Measurements from ENCODE around the gene MECP2.
A peak's percentile ranks its signal among the peaks of the same experiment; 100 is the strongest.

Gene MECP2

GRCh38 chrX:154115071-154115470, 17.6 kb upstream of the MECP2 start:
- DNase-seq, result no peak

DNA sequence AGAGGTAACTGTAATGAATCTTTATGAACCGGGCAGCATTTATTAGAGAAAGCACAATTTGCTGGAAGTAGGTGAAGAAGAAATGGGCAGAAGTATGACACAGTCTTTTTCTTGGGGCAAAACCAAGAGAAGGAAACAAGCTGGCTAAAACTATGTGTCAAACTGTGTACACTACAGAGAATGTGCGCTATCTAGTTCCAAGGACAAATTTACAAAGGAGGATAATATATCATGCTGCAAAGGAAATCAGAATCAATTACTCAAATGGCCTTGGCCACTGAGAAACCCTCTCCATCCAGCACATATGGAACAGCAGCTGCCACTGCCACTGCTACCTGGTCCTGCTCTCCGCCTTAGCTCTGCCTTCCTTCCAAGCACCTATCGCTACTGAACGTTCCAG, 17.1 kb upstream of the MECP2 start:
- no peak for DNase-seq

DNA sequence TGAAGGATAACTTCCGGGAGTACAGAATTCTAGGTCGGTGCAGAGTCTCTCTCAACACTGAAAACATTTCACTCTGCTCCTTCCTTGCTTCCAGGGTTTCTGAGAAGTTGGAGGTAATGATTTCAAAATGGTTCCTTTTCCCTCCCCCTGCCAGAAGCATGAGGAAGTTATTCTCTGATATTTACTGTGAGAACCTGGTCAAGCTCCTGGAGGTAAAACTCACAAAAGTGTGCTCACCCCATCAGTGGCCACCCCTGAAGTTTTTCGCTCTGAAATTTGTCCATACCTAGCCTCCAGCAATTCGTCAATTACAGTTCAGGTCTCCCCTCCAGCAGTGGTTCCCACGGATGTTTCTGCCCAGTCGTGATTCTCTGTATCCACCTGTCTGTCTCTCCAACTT, 16.2 kb upstream of the MECP2 start:
- DNase-seq, result no peak

DNA sequence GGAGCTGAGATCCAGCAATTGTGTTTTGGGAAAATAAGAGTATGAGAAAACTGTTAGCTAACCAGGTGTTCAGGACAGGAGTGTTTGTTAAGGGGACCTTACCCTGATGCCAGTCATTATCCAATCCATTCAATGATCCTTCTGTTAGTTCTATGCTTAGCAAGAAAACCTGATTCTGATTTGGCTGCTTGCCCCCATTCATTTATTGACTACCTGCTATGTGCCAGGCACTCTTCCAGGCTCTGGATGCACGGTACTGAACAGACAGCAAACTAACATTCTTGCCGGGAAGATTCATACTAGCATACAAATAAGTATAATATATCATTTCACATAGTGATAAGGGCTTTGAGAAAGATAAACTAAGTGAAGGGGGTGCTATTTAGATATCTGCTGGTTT, 1.0 kb upstream of the MECP2 start:
- no peak for DNase-seq

DNA sequence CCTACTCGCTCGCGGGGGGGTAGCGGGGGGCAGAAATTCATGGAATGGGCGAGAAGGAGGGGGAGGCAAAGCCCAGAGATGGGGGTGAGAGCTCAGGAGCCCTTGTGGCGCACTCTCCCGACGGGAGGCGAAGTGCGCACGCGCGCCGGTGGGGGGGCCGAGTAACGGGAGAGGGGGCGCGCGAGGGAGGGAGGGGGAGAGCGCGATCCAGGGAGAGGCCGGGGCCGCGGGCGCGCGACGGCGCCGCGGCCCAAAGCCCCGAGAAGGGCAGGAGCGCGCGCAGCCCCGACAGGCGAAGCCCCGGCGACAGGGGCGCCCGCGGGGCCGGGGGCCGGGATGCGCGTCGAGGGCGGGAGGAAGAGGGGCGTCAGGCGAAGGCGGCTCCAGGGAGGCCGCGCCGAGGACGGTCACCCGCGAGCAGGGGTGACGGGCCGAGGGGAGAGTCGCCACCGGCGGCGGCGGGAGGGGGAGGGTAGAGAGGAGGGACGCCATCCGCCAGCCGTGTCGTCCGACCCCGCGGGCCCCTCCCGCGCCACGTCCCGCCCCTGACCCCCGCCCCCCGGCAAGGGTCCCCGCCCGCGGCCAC, 421 bp downstream of the MECP2 start:
- DNase-seq, result peak; percentile 32 to 50

GRCh38 chrX:154096140-154097002, 1.1 kb downstream of the MECP2 start:
- DNase-seq, result peak in 1 of 2 donors; percentile 25

DNA sequence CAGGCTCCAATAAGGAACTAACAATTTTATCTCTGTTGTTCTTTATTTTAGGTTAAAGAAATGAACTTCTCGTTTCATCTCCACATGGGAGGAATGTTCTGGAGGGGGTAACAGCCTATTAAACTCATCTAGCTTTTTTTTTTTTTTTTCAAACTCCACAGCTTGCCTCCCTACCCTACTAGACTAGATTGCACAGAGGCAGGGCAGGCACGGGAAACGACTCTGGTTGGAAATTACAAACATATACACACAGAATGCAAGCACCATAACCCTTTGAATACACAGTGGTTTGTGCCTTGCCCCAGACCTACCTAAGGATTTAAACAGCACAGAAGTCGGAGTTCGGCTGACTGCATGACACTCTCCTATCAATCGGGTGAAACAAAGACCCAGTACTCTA, 2.7 kb downstream of the MECP2 start:
- DNase-seq, result no peak

DNA sequence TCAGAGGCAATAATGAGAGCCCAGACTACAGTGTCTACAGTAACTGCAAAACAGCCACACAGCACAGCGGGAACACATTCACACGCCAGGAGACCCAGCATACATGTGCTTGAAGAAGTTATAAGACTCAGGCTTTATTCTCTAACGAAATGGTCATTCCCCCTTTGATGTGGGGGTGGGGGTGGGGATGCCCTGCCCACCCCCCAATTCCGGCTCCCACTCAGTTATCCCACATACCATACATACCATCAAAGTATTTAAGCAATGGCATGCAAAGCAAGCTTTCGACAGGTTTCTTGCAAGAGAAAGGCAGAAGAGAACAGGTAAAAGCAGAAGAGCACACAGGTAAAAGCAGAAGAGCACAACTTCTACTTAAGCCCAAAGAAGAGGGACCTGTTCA, 3.6 kb downstream of the MECP2 start:
- DNase-seq, result no peak

DNA sequence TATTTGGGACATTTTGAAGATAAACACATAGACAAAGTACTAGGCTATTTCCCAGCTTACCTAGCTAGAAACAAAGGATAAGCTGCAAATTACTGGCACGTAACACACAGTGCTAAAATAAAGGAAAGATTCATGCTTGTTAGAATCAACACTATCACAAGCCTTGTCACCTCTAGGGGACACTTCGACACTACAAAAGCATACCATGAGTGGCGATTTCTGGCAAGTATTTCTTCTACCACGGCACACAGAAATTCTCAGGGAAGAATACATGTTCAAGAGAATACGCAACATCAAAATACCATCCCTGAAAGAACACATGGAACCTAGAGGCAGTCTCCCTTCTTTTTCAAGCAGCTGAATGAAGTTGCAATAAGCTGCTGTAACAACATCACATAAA, 5.1 kb downstream of the MECP2 start:
- no peak for DNase-seq

DNA sequence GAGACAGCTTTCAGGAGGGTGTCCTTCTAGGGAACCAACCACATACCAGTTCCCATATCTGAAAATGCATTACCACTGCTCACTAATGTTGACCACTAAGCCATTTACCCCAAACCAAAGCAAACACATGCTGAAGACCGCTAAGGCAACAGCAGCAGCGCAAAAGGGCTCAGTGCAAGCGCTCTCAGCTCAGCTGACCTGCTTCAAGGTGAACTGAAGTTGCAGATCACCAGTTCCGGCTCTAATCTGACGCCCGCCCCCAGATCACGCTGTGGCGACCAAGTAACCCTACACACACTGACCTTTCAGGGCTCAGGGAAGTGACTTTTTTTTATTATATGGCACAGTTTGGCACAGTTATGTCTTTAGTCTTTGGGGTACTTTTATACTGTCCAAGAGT, 5.8 kb downstream of the MECP2 start:
- no peak for DNase-seq

- no peak for DNase-seq
Measured at GRCh38 chrX:154090731-154091130, 6.8 kb downstream of the MECP2 start.

DNA sequence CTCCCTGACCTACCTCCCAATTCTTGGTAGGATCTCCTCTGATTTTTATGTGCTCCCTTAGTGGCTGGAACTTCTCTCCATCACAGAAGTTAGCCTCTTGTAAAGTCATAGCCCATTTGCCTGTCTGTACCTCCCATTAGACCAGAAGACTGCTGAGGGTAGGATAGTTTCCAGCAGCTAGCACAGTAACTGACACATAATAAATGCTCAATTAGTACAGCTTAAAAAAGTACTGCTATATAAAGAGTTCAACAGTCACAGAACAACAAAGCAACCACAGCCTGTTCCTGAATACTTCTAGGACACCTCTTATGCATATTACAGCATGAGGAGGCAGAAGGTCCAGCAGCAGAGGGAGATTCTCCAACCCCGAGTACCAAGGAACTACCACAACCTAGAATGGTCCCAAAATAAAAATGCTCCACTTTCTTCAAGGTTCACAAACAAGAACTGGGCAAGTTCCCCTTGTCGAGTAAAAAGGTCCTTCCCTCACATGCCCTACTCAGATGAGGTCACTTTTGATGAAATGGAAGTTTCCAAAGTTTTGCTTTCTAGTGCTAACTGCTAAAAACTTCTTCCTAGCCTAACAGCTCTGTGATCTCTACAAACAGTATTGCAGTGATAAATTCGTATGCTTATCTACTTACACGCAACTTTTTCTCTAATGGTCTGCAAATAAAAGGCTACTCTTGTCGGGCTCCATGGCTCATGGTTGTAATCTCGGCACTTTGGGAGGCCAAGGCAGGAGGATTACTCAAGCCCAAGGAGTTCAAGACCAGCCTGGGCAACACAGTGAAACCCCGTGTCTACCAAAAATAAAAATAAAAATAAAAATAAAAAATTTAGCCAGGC, 12.8 kb downstream of the MECP2 start:
- DNase-seq, result peak; percentile 67 to 72

DNA sequence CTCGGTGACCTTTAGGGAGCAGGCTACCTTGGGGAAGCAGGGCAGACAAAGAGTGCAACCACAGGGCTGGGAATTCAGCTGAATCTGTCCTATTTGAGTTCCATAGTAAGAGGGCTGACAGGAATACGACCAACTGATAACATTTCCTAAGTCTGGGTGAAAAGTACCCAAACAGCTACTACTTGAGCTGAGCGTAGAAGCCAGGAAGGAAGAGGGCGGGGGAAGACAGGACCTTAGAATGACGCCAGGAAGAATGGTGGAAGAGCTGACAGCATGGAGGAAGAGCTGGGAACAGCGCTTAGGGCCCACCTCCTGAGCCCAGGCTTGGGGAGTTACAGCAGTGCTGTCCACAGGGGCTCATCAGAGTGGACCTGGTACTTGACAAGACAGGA, 14.4 kb downstream of the MECP2 start:
- DNase-seq, result no peak

DNA sequence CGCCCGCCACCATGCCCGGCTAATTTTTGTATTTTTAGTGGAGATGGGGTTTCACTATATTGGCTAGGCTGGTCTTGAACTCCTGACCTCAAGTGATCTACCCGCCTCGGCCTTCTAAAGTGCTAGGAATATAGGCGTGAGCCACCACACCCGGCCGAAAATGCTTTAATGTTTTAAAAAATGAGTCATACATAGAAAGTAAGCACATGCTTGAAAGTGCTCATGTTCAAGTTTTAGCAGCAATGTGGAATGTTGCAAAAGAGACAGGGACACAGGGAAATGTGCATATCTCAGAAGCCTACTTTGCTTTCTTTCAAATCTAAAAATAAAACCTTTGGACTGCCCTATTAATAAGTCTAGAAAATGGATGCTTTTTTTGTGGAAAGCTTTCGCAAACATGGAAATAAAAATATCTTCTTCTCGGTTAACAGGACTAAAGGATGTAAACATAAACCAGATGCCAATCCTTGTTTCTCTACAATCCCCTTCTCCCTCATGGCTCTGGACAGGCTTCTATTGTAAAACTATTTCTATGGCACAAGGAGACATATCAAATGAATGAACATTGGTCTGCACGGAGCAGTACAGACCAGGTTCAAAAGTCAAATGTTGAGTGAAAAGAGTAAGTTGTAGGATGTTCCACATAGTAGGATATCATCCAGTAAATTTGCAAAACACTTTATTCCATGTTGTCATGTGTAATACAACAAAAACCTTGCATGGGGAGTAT, 15.0 kb downstream of the MECP2 start:
- peak in 1 of 2 donors; percentile 27 for DNase-seq

- peak in 1 of 2 donors; percentile 43 for DNase-seq
Measured at GRCh38 chrX:154077101-154077500, 20.4 kb downstream of the MECP2 start.

DNA sequence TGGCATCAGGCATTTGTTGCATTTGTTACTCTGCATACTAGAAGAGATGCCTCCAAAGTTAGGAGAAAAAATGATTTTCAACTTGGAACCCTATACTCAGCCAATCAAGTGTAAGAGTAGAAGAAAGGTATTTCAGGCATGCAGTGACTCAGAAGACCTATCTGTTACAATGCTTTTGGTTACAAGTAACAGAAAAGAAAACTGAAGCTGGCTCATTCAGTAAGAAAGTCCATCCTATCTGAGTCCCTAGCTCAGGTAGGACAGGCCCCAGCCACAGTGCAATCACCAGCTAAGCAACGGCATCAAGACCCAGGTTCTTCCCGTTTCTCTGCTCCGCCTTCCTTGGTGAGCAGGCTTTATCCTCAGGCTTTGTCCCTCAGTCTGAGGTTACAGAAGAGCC, 23.3 kb downstream of the MECP2 start:
- DNase-seq, result no peak

- no peak for DNase-seq
Measured at GRCh38 chrX:154072192-154072591, 25.3 kb downstream of the MECP2 start.

DNA sequence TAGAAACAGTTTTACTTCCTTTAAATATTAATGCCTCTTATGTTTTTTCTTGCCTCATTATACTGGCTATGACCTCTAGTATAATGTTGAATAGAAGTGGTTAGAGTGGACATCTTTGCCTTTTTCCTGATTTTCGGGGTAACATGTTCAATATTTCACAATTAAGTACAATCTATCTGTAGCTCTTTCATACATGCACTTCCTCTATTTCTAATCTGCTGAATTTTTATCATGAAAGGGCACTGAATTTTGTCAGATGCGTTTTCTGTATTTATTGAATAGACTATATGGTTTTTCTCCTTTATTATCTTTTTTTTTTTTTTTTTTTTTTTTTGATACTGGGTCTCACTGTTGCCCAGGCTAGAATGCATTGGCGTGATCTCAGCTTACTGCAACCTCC, 29.0 kb downstream of the MECP2 start:
- DNase-seq, result no peak

DNA sequence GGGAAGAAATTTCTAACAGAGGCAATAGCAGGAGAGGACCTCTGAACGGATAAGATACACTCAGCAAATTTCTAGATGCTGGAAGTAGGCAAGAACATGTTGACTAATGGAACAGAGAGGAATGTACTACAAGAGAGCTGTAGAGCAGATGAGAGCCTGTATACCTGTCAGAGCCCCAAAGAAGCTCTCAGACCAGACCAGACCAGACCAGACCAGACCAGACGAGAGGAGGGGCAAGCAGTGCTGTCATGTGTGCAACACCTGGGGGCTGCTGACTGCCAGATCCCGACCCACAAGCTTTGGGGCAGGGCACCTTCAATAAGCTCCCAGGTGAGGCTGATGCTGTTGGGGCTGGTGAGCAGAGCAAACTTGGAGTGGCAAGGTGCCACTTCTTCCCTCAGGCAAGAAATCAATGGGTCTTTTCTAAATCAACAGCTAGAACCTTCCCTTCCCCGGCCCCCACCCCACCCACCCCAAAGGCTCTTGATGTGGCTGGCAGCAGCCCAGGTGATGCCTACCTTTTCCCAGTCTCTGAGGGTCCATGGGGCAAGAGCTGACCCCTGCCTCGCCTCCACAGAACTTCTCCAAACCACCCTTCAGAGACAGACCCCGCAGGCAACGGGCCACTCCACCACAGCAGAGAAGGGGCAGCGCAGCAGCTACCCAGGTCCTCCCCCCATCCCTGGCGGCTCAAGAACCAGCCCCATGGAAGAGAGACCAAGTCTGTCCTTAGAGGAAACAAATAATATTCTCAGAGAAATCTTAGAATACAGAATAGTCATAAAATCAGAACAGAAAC, 32.7 kb downstream of the MECP2 start:
- no peak for DNase-seq

GRCh38 chrX:154063234-154063633, 34.3 kb downstream of the MECP2 start:
- no peak for DNase-seq

GRCh38 chrX:154061801-154062200, 35.7 kb downstream of the MECP2 start:
- no peak for DNase-seq

GRCh38 chrX:154059729-154060245, 37.7 kb downstream of the MECP2 start:
- no peak for DNase-seq

Data from inflammatory macrophage treated with lipopolysaccharide for 1 hour (primary cell).